ENCODE measurements around the gene RNF144B.

DNA sequence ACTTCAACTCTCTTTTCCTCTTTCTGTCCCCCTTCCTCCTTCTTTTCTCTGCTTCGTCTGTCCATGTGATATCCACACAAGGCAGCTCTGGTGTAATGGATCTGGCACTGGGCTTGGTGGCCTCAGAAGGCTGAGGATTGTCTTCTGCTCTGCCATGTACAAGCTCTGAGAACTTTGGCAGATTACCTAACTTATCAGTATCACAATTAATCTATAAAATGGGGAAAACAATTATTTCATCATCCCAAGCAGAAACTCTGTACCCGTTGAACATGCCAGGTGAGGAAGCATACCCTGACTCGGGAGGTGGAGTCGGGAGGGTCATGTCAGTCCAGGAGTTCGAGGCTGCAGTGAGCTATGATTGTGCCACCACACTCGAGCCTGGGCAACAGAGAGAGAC, 10.6 kb downstream of the RNF144B start:
- TF ChIP-seq SMAD3 (CRISPR knock-in tag; conservative IDR thresholded peaks at IDR 0.05) (no peak), EHMT2 (IDR thresholded peaks at IDR 0.05) (no peak), SIX5 (IDR thresholded peaks at IDR 0.05; ENCODE audit: borderline replicate concordance in 1 of 2, insufficient read depth in 1 of 2, low read depth in 1 of 2, low read length in 2 of 2) (no peak), ATF6 (CRISPR knock-in tag; IDR thresholded peaks at IDR 0.05) (no peak)
- TF ChIP-seq, protein P1, sequence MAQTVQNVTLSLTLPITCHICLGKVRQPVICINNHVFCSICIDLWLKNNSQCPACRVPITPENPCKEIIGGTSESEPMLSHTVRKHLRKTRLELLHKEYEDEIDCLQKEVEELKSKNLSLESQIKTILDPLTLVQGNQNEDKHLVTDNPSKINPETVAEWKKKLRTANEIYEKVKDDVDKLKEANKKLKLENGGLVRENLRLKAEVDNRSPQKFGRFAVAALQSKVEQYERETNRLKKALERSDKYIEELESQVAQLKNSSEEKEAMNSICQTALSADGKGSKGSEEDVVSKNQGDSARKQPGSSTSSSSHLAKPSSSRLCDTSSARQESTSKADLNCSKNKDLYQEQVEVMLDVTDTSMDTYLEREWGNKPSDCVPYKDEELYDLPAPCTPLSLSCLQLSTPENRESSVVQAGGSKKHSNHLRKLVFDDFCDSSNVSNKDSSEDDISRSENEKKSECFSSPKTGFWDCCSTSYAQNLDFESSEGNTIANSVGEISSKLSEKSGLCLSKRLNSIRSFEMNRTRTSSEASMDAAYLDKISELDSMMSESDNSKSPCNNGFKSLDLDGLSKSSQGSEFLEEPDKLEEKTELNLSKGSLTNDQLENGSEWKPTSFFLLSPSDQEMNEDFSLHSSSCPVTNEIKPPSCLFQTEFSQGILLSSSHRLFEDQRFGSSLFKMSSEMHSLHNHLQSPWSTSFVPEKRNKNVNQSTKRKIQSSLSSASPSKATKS (CRISPR knock-in tag; IDR thresholded peaks at IDR 0.05), result no peak

Measured in K562 (cell line).